22Rv1 (cell line): ENCODE data around the gene UNC93A.
A peak's percentile ranks its signal among the peaks of the same experiment; 100 is the strongest.
"Not testable (repeated sequence)": the region's sequence is repeated elsewhere in the genome, so short reads cannot be mapped to it uniquely, and the experiment has no call there.

ENCODE experiments used
- H3K27ac ChIP-seq: fragments of 450-650 bp; 2 replicates; pipeline ENCODE4 v1.5.1; 2017
- ZFX ChIP-seq: fragments of 450-650 bp; IDR thresholded peaks from 2 replicates; pipeline ENCODE4 v1.6.1; 2017; ENCODE audit warnings: antibody characterized with exemption, borderline replicate concordance
- TF ChIP-seq, protein P1 (sequence below): fragments of 450-650 bp; IDR thresholded peaks from 2 replicates; pipeline ENCODE4 v1.5.1; 2017; ENCODE audit warnings: mild to moderate bottlenecking

The UNC93A gene

DNA sequence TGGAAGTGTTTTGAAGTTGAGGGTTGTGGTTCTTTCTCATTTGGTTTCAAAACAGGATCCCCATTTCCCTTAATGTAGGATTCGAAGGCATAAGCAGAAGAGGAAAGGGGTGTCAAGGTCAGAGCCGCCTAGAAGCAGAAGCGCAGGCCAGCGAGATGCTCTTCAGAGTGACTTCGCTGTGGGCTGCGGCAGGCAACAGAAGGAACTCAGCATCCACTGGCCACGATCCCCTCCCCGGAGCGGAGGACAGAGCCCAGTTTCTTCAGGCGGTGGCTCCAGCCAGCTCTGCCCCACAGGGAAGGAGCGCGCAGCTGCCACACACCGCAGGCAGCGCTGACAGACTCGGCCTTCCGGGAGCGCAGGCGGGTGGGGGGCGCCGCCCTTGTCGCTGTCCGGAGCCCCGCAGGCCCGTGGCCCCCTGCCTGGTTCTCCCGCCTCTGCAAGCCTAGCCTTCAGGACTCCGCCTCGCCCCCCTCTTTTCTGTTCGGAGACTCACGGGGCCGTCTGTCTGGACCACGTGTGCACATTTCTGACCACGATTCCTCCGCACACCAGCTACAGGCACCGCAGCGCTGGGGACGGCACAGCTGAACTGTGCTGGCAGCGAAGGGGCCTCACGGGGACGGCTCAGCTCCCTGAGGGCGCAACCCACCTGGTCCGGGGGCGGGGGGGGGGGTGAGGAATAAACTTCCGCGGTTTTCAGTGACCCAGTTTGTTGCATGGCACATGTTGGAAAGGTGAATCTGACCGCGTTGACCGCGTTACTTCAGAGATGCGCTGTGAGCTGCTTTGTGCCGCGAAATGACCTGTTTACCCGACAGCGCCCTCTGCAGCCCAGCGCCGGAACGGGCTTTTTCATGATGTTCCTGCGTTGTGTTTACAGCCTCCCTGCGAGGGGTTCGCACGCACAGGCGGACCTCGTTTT lies 59.9 kb downstream of the UNC93A start:
- H3K27ac ChIP-seq = no peak overlapping the region
- TF ChIP-seq, protein P1, sequence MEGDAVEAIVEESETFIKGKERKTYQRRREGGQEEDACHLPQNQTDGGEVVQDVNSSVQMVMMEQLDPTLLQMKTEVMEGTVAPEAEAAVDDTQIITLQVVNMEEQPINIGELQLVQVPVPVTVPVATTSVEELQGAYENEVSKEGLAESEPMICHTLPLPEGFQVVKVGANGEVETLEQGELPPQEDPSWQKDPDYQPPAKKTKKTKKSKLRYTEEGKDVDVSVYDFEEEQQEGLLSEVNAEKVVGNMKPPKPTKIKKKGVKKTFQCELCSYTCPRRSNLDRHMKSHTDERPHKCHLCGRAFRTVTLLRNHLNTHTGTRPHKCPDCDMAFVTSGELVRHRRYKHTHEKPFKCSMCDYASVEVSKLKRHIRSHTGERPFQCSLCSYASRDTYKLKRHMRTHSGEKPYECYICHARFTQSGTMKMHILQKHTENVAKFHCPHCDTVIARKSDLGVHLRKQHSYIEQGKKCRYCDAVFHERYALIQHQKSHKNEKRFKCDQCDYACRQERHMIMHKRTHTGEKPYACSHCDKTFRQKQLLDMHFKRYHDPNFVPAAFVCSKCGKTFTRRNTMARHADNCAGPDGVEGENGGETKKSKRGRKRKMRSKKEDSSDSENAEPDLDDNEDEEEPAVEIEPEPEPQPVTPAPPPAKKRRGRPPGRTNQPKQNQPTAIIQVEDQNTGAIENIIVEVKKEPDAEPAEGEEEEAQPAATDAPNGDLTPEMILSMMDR = peak; percentile 82
- TF ChIP-seq ZFX = no peak

GRCh38 chr6:167351656-167352345 lies 60.7 kb downstream of the UNC93A start:
- no peak overlapping the region for H3K27ac ChIP-seq
- TF ChIP-seq, protein P1 = peak; percentile 48
- TF ChIP-seq ZFX = no peak

GRCh38 chr6:167356874-167357273 lies 65.8 kb downstream of the UNC93A start:
- TF ChIP-seq ZFX = no peak
- TF ChIP-seq, protein P1 = no peak
- H3K27ac ChIP-seq = no peak overlapping the region

DNA sequence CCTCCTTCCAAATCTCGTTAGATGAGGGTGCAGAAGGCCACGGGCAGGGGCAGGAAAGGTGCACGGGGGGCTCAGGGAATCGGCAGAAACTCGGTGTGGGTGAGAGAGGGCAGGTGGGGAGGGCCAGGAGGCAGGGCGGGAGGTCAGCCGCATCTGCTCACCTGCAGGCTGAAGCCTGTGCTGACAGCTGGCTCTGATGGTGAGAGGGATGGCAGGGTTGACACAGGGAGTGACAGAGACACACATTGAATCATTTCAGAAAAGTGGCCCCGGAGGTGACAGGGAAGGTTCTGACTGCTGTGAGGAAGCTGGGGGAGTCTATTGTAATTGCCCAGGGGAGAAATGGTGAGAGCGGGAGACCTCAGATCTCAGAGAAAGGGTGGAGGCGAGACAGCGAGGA lies 67.3 kb downstream of the UNC93A start:
- not testable (repeated sequence) for H3K27ac ChIP-seq

DNA sequence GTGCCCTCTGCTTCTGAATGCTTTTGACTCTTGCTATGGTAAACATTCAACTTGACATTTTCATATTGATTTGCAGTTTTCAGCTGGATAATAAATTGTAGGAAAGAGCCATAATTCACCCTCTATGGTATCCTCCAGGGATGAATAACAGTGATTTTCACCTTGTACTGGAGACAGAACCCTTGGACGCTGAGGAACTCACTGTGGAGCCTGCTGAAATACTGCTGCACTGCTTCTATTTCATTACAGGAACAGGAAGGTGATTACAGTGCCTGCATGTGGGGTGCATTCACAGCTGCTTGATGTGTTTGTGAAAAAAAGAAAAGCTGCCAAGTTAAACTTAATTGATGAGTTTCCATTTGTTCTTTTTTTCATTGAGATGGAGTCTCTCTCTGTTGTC lies 70.1 kb downstream of the UNC93A start:
- H3K27ac ChIP-seq = not testable (repeated sequence)
